Measurements from ENCODE around the gene ZDHHC1. TPM values are rescaled to one million over a fixed set of nuclear protein-coding genes. Genes with fewer than 3 reads are reported as not detected.

The ZDHHC1 gene
- total RNA-seq, 1 donor from 2014 or later = 82.7 TPM

DNA sequence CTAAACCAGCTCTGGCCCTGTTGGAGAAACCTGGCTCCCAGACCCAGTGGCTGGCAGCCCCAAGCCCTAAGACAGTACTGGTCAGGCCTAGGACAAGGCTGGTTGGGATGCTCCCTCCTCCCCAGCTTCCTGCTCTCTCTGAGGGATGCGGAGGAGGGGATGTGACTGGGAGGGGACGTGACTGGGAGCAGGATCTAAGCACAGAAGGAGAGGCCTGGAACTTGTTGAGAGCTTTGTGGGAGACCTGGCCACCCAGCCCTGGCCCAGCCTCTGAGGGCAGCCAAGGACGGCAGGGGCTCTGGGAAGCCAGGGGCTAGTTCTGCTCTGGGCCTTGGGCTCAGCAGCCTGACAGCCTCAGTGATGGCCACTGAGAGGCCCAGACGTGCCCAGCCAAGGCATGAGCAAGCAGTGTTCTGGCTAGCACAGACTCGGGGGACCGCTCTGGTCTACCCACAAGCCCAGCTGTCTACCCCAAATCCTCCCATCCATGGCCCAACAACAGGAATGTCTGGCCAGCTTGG is 41.9 kb upstream of the ZDHHC1 start:
- H3K4me3 ChIP-seq = no peak overlapping the region
- H3K9me3 ChIP-seq = no peaks in the 10 kb centered on the region
- peak overlapping the region; percentile 81 to 83 for H3K27ac ChIP-seq
- intact Hi-C loops (cut with DNase I) = no loop called here
- no peak for TF ChIP-seq CTCF (IDR thresholded peaks at IDR 0.05)
- H3K27me3 ChIP-seq = no peaks in the 10 kb centered on the region
- H3K4me1 ChIP-seq = peaks cover 34 to 52% of the 10 kb centered on the region in 2 donors
- DNase-seq (ENCODE audit: low spot score in 2 of 2) = no peak
- H3K36me3 ChIP-seq = peaks cover under 1 to 2% of the 10 kb centered on the region in 2 donors

- H3K27me3 ChIP-seq = no peaks in the 10 kb centered on the region
- no peak for DNase-seq (ENCODE audit: low spot score in 2 of 2)
- no peaks in the 10 kb centered on the region for H3K9me3 ChIP-seq
- H3K36me3 ChIP-seq = peaks cover 7% of the 10 kb centered on the region in 2 donors
- no peak for TF ChIP-seq CTCF (IDR thresholded peaks at IDR 0.05)
- H3K4me1 ChIP-seq = peaks cover 34 to 52% of the 10 kb centered on the region in 2 donors
- H3K4me3 ChIP-seq = no peak overlapping the region
- peak overlapping the region; percentile 81 to 83 for H3K27ac ChIP-seq
- intact Hi-C loops (cut with DNase I) = no loop called here
Observed at GRCh38 chr16:67457611-67458010, 41.3 kb upstream of the ZDHHC1 start.

DNA sequence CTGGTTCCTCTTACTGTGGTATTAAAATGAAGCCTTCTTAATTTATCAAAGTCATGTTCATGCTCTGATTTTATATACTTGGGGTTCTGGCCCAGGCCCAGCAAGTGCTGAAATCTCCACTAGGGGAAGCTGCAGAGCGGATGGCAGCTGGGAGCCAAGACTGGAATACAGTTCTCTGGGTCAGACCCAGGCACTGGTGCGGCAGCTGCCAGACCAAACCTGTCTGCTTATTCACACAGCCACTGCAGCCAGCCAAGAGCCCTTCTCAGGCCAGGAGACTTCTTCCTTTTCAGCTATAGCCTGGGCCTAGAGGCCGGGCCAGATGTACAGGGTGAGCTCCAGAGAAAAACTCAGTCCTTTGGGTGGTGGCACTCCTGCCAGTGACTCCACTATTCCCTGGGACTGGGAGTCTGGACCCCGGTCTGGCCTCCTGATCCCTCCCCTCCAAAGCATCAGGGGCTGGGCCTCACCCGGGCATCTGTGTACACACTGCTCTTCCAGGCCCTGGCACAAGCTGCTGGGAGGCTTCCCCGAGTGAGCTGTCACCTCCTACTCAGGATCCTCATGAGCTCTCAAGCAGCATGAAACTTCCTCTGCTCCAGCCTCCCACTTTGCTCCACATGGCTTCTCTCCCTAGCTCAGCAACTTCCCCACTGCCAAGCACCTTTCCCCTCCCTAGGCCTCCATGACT is 40.3 kb upstream of the ZDHHC1 start:
- Histone ChIP-seq H3K4me3 (no peak overlapping the region), H3K27me3 (no peaks in the 10 kb centered on the region), H3K4me1 (peaks cover 34 to 49% of the 10 kb centered on the region in 2 donors), H3K27ac (peak overlapping the region; percentile 74 to 83), H3K9me3 (no peaks in the 10 kb centered on the region), H3K36me3 (peaks cover 13 to 18% of the 10 kb centered on the region in 2 donors)
- peak; percentile 37 to 67 (median 53) for TF ChIP-seq CTCF (IDR thresholded peaks at IDR 0.05)
- DNase-seq (ENCODE audit: low spot score in 2 of 2) = peak; percentile 41 to 86
- intact Hi-C loops (cut with DNase I) = no loop called here

GRCh38 chr16:67454852-67455251 is 38.6 kb upstream of the ZDHHC1 start:
- intact Hi-C loops (cut with DNase I) = no loop called here
- Histone ChIP-seq H3K27ac (no peak overlapping the region), H3K27me3 (no peaks in the 10 kb centered on the region), H3K4me1 (peaks cover 33 to 50% of the 10 kb centered on the region in 2 donors), H3K9me3 (no peaks in the 10 kb centered on the region), H3K4me3 (no peak overlapping the region), H3K36me3 (peaks cover 18 to 24% of the 10 kb centered on the region in 2 donors)
- TF ChIP-seq CTCF (IDR thresholded peaks at IDR 0.05) = no peak
- DNase-seq (ENCODE audit: low spot score in 2 of 2) = no peak

DNA sequence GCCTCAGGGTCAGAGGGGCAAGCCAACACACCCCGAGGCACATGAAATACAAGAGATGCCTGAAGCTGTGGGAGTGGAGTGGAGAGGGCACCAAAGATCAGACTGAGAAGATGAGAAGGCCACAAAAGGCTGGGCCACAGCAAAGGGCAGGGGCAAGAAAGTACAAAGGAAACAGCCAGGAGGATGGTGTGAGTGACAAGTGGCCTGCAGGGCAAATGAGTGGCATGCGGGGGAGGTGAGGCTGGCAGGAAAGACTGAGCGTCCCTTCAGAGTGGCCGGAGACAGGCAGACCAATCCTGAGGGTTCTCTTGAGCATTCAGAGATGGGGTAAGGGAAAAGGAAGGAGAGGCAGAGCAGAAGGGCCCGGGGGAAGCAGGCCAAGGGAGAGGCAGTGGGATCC is 37.8 kb upstream of the ZDHHC1 start:
- Histone ChIP-seq H3K4me1 (peaks cover 25 to 47% of the 10 kb centered on the region in 2 donors), H3K4me3 (no peak overlapping the region), H3K27ac (no peak overlapping the region), H3K36me3 (peaks cover 18 to 24% of the 10 kb centered on the region in 2 donors), H3K9me3 (no peaks in the 10 kb centered on the region), H3K27me3 (no peaks in the 10 kb centered on the region)
- TF ChIP-seq CTCF (IDR thresholded peaks at IDR 0.05) = no peak
- intact Hi-C loops (cut with DNase I) = no loop called here
- DNase-seq (ENCODE audit: low spot score in 2 of 2) = no peak

Data from ascending aorta (tissue), 2 donors.